Mesendoderm (in vitro differentiated cells): ENCODE results near the gene PTMA.

Source experiments
- DNase-seq: peaks from one replicate; pipeline ENCODE4 v3.0.0; 2013
- H2AK5ac ChIP-seq: 2 replicates; pipeline ENCODE4 v1.6.1; 2013; ENCODE audit warnings: low read length, inconsistent platforms
- H2BK120ac ChIP-seq: 2 replicates; pipeline ENCODE4 v1.6.1; 2013; ENCODE audit warnings: low read depth, mild to moderate bottlenecking, low read length, moderate library complexity, mixed read lengths
- H2BK15ac ChIP-seq: replicated peaks from 2 replicates; pipeline ENCODE4 v1.6.1; 2013; ENCODE audit warnings: low read depth, mild to moderate bottlenecking, moderate library complexity
- H2BK5ac ChIP-seq: 2 replicates; pipeline ENCODE4 v1.6.1; 2013; ENCODE audit warnings: low read length, inconsistent platforms
- H3K18ac ChIP-seq: 2 replicates; pipeline ENCODE4 v1.6.1; 2013; ENCODE audit warnings: mild to moderate bottlenecking, low read length, mixed read lengths
- H3K23ac ChIP-seq: one replicate; pipeline ENCODE4 v1.6.1; 2013; ENCODE audit warnings: low read length
- H3K27ac ChIP-seq: 2 replicates; pipeline ENCODE4 v1.5.1; 2013; ENCODE audit warnings: low read depth, mild to moderate bottlenecking, inconsistent platforms, low read length, moderate library complexity
- H3K27me3 ChIP-seq: 2 replicates; pipeline ENCODE4 v1.6.1; 2013; ENCODE audit warnings: low read length, control low read depth, mild to moderate bottlenecking, inconsistent platforms; ENCODE audit not compliant: insufficient read depth, poor library complexity
- H3K36me3 ChIP-seq: 2 replicates; pipeline ENCODE4 v1.6.1; 2013; ENCODE audit warnings: low read length, inconsistent platforms; ENCODE audit not compliant: control insufficient read depth, insufficient read depth
- H3K4ac ChIP-seq: one replicate; pipeline ENCODE4 v1.6.1; 2013; ENCODE audit warnings: low read depth, mild to moderate bottlenecking, low read length, moderate library complexity
- H3K4me1 ChIP-seq: 2 replicates; pipeline ENCODE4 v1.6.1; 2013; ENCODE audit warnings: low read depth, low read length, inconsistent platforms; ENCODE audit not compliant: control insufficient read depth
- H3K4me2 ChIP-seq: 2 replicates; pipeline ENCODE4 v1.6.1; 2013; ENCODE audit warnings: low read length
- H3K4me3 ChIP-seq: 2 replicates; pipeline ENCODE4 v1.5.1; 2013; ENCODE audit warnings: mild to moderate bottlenecking, low read length
- H3K56ac ChIP-seq: one replicate; pipeline ENCODE4 v1.6.1; 2013; ENCODE audit warnings: low read length
- H3K79me1 ChIP-seq: 2 replicates; pipeline ENCODE4 v1.6.1; 2013; ENCODE audit warnings: low read length, inconsistent platforms
- H3K79me2 ChIP-seq: 2 replicates; pipeline ENCODE4 v1.6.1; 2013; ENCODE audit warnings: mild to moderate bottlenecking, low read length; ENCODE audit not compliant: control insufficient read depth, insufficient read depth
- H3K9ac ChIP-seq: 2 replicates; pipeline ENCODE4 v1.6.1; 2013; ENCODE audit warnings: low read length, inconsistent platforms
- H4K5ac ChIP-seq: one replicate; pipeline ENCODE4 v1.6.1; 2013; ENCODE audit warnings: low read length
- H4K8ac ChIP-seq: one replicate; pipeline ENCODE4 v1.6.1; 2013; ENCODE audit warnings: low read depth, mild to moderate bottlenecking, control low read depth, low read length, moderate library complexity
- WGBS: extraction: QIAGEN DNeasy Blood & Tissue Kit; methylation state at CpG from one replicate; pipeline ENCODE4 v1.1.7; 2013; ENCODE audit warnings: low lambda C conversion rate, missing lambda C conversion rate; ENCODE audit not compliant: insufficient coverage; ENCODE audit errors: extremely low coverage; 5-methylcytosine and 5-hydroxymethylcytosine counted together

The PTMA gene

GRCh38 chr2:231715988-231716616 lies 7.8 kb downstream of the PTMA start:
- Histone ChIP-seq H3K4ac (no peak overlapping the region), H3K27ac (no peak overlapping the region), H2BK5ac (no peak overlapping the region), H4K8ac (no peak overlapping the region), H3K9ac (no peak overlapping the region), H2BK120ac (no peak overlapping the region), H3K56ac (peak overlapping the region; percentile 30), H3K4me1 (peaks cover 7% of the 10 kb centered on the region), H3K18ac (no peak overlapping the region), H2AK5ac (no peak overlapping the region), H2BK15ac (no peak overlapping the region), H3K4me3 (no peak overlapping the region), H3K79me1 (peaks cover 7% of the 10 kb centered on the region), H3K36me3 (peaks cover 20% of the 10 kb centered on the region), H3K4me2 (no peak overlapping the region), H4K5ac (no peak overlapping the region), H3K27me3 (no peaks in the 10 kb centered on the region), H3K79me2 (peaks cover 18% of the 10 kb centered on the region), H3K23ac (no peak overlapping the region)
- peak; percentile 76 for DNase-seq
- WGBS, result no CpG with 5 or more reads among the region's 8 CpGs

DNA sequence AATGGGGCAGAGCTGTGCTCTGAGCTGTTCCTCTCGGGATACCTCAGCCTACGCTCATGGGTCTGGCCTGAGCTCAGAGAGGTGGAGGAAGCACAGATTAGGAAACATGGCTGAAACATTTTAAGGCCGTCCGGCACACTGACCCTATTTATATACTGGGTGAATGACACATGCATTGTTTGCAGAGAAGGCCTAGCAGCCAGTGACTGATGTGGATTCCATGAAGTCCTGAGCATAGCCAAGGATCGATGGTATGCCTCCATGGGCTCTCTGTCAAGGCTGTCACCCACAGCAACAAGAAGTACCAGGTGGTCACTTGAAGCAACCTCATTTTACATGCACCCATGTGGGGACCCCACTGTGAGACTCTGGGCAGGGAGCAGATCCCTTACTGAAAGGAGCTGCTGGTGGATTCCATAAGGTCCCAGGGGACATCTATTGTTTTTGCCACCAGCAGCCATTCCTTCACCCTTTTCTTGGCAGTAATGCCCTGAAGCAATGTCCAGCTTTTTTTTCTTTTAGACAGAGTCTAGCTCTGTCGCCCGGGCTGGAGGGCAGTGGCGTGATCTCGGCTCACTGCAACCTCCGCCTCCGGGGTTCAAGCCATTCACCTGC lies 8.4 kb downstream of the PTMA start:
- Histone ChIP-seq H2BK120ac (no peak overlapping the region), H2AK5ac (no peak overlapping the region), H4K8ac (no peak overlapping the region), H3K27me3 (no peaks in the 10 kb centered on the region), H3K18ac (no peak overlapping the region), H3K4ac (no peak overlapping the region), H3K79me2 (peaks cover 11% of the 10 kb centered on the region), H3K36me3 (peaks cover 14% of the 10 kb centered on the region), H3K79me1 (peaks cover 7% of the 10 kb centered on the region), H3K23ac (no peak overlapping the region), H3K56ac (peak overlapping the region; percentile 30), H4K5ac (no peak overlapping the region), H3K27ac (no peak overlapping the region), H3K4me2 (no peak overlapping the region), H2BK15ac (no peak overlapping the region), H3K4me3 (no peak overlapping the region), H2BK5ac (no peak overlapping the region), H3K4me1 (peaks cover 5% of the 10 kb centered on the region), H3K9ac (no peak overlapping the region)
- DNase-seq, result peak; percentile 61
- WGBS, result no CpG with 5 or more reads among the region's 11 CpGs

DNA sequence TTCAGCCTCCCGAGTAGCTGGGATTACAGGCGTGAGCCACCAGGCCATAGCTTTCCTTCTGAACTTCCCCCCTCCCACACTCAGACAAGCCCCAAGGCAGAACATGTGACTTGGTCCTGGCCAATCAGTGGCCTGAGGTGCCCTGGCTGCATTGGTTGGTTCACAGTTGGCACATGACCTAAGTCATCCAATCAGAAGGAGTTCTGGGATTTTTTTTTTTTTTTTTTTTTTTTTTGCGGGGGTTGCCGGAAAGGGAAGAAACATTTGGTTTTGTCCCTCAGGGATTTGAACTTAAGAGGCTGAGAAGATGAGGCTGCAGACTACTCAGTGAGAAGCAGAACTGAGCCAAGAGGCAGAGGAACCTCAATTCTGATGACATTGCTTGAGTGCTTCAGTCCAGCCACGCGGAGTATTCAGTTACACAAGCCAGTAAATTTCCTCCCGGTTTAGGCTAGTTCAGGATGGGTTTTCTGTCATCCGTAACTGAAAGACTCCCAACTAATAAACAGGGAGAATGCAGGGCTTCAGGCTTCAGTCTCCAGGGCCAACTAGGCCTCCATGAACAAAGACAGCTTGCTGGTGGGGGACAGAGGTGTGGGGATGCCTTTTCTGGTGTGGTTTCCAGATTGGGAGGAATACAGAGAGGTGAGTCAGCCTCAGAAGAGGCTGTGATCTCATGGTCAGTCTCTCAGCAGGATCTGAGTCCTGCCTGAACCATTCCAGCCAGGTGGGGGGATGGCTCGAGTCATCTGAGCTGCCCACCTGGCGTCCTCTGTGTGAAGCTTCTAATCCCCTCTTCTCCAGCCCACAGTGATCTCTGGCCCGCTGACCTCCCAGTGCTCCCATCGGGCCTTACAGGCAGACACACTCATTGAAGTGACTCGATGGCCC lies 9.2 kb downstream of the PTMA start:
- Histone ChIP-seq H3K4ac (no peak overlapping the region), H3K4me1 (peaks cover 2% of the 10 kb centered on the region), H3K79me1 (peaks cover 4% of the 10 kb centered on the region), H3K36me3 (peaks cover 7% of the 10 kb centered on the region), H3K4me3 (no peak overlapping the region), H3K9ac (peak overlapping the region; percentile 6), H3K4me2 (no peak overlapping the region), H3K79me2 (peaks cover 4% of the 10 kb centered on the region), H3K27ac (no peak overlapping the region), H2BK120ac (no peak overlapping the region), H4K8ac (no peak overlapping the region), H2AK5ac (no peak overlapping the region), H4K5ac (no peak overlapping the region), H2BK5ac (no peak overlapping the region), H3K56ac (no peak overlapping the region), H3K18ac (no peak overlapping the region), H2BK15ac (no peak overlapping the region), H3K27me3 (no peaks in the 10 kb centered on the region), H3K23ac (no peak overlapping the region)
- DNase-seq, result peak; percentile 94
- no CpG with 5 or more reads among the region's 13 CpGs for WGBS

- H3K4ac ChIP-seq, result no peak overlapping the region
- WGBS, result no CpG with 5 or more reads among the region's 6 CpGs
- H2BK120ac ChIP-seq, result no peak overlapping the region
- H3K4me2 ChIP-seq, result no peak overlapping the region
- no peak overlapping the region for H3K23ac ChIP-seq
- H3K27me3 ChIP-seq, result no peaks in the 10 kb centered on the region
- peaks cover 4% of the 10 kb centered on the region for H3K79me1 ChIP-seq
- H3K18ac ChIP-seq, result no peak overlapping the region
- no peak overlapping the region for H3K4me3 ChIP-seq
- H2BK15ac ChIP-seq, result no peak overlapping the region
- no peak overlapping the region for H3K56ac ChIP-seq
- no peak overlapping the region for H3K9ac ChIP-seq
- H3K79me2 ChIP-seq, result no peaks in the 10 kb centered on the region
- no peak overlapping the region for H4K8ac ChIP-seq
- peaks cover 3% of the 10 kb centered on the region for H3K36me3 ChIP-seq
- no peak overlapping the region for H3K27ac ChIP-seq
- H3K4me1 ChIP-seq, result peaks cover 2% of the 10 kb centered on the region
- H4K5ac ChIP-seq, result no peak overlapping the region
- H2AK5ac ChIP-seq, result no peak overlapping the region
- no peak for DNase-seq
- H2BK5ac ChIP-seq, result no peak overlapping the region
These were observed 10.5 kb downstream of the PTMA start for GRCh38 chr2:231718799-231719198.

DNA sequence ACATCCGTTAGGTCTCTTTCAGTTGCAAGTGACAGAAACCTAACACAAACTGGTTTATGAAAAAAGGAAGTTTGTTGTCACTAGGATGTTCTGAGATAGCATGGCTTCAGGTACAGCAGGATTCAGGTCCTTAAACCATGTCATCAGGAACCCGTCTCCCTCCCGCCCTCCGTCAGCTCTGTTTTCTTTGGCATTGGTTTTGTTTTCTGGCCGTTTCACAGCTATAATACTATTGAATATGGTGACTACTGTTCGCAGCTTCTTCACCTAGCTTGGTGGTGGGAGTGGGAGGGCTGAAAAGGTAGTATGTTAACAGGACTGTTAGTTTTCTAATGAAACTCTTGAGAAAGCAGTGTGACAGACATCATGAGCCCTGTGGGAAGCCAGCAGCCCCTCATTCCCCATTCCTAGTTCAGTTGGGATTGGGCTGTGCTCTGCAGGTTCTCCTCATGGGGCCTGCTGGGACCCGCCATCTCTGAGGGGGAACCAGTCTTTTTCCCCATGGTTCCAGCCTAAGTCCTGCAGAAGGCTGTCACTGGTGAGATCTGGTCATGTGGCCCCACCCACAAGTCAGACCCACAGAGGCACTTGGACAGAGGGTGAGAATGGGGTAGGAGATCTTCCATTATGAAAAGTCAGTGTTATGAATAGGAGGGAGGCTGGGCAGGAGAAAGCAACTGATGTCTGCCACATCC lies 12.1 kb downstream of the PTMA start:
- no peak overlapping the region for H4K5ac ChIP-seq
- DNase-seq, result no peak
- no peak overlapping the region for H3K4me3 ChIP-seq
- no peak overlapping the region for H2AK5ac ChIP-seq
- H2BK120ac ChIP-seq, result no peak overlapping the region
- H4K8ac ChIP-seq, result no peak overlapping the region
- H3K9ac ChIP-seq, result no peak overlapping the region
- no peak overlapping the region for H3K27ac ChIP-seq
- peaks cover 1% of the 10 kb centered on the region for H3K36me3 ChIP-seq
- no peaks in the 10 kb centered on the region for H3K4me1 ChIP-seq
- no peak overlapping the region for H3K4ac ChIP-seq
- H3K27me3 ChIP-seq, result no peaks in the 10 kb centered on the region
- peaks cover 3% of the 10 kb centered on the region for H3K79me1 ChIP-seq
- H2BK15ac ChIP-seq, result no peak overlapping the region
- H3K56ac ChIP-seq, result no peak overlapping the region
- no peak overlapping the region for H3K23ac ChIP-seq
- H2BK5ac ChIP-seq, result no peak overlapping the region
- H3K4me2 ChIP-seq, result no peak overlapping the region
- H3K18ac ChIP-seq, result no peak overlapping the region
- no CpG with 5 or more reads among the region's 7 CpGs for WGBS
- H3K79me2 ChIP-seq, result no peaks in the 10 kb centered on the region
